Mammary epithelial cell (primary cell): ENCODE measurements around the gene ORMDL3.

Experiments
- CTCF ChIP-seq, 2 donors: IDR thresholded peaks in 1 of 2; conservative IDR thresholded peaks in 1 of 2; 2 replicates each; pipeline ENCODE4 v1.5.1; 2011 to 2012; ENCODE audit warnings: inconsistent platforms in 2 of 2, low read length in 2 of 2, mild to moderate bottlenecking in 2 of 2, control low read depth in 1 of 2, low read depth in 1 of 2; ENCODE audit not compliant: insufficient read depth in 1 of 2; ENCODE audit errors: extremely low read depth in 1 of 2
- EZH2 ChIP-seq: IDR thresholded peaks from 2 replicates; pipeline ENCODE4 v1.6.1; 2012; ENCODE audit warnings: low read length, inconsistent platforms, borderline replicate concordance

- TF ChIP-seq EZH2 (no peak), CTCF (conservative IDR thresholded peaks at IDR 0.05 in 1 of 2, IDR thresholded peaks at IDR 0.05 in 1 of 2; ENCODE audit: extremely low read depth in 1 of 2, insufficient read depth in 1 of 2, low read depth in 1 of 2, low read length in 2 of 2) (no peak)
Measured at GRCh38 chr17:39946551-39947330, 19.3 kb upstream of the ORMDL3 start.
